GM19193 (cell line): Measurements from ENCODE around the gene CPSF4.
A peak's percentile ranks its signal among the peaks of the same experiment; 100 is the strongest.

Experiments
- POLR2A ChIP-seq: IDR thresholded peaks from 4 replicates; pipeline ENCODE4 v1.6.1; 2011; ENCODE audit not compliant: insufficient read depth, insufficient read length; ENCODE audit errors: extremely low read depth

Gene CPSF4

GRCh38 chr7:99459087-99459486 is 20.3 kb downstream of the CPSF4 start:
- no peak for TF ChIP-seq POLR2A

DNA sequence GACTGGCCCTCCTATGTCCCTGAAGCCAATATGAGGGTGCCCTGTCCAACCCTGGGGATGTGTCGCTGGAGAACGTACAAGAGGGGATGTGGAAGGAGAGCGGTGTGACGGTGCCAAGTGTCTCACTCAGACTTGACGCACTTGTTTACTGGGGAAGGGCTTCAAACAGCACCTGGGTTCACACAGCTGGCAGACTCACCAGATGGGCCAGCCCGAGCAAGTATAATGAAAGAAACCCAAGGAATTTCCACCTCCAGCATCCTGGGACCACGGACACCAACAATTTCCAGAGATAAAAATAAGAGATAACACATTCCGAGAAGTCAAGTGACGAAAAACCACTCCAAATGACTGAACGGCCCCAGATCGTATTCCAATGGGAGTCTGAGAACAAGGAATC is 21.9 kb downstream of the CPSF4 start:
- no peak for TF ChIP-seq POLR2A

DNA sequence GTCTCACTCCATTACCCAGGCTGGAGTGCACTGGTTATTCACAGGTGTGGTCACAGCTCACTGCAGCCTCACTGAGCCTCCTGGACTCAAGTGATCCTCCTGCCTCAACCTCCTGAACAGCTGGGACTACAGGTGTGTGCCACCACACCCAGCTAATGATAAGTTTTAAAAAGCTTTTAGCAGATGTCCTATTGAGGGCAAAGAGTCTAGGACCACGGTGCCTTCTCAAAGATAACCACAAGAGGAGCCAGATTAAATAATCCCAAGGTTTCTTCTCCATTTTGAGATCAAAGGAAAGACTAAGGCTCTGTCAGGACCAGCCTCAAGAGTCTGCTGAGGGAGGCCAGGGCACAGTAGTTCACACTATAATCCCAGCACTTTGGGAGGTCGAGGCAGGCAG is 22.5 kb downstream of the CPSF4 start:
- no peak for TF ChIP-seq POLR2A

- no peak for TF ChIP-seq POLR2A
Measured at GRCh38 chr7:99465421-99465768, 26.7 kb downstream of the CPSF4 start.

DNA sequence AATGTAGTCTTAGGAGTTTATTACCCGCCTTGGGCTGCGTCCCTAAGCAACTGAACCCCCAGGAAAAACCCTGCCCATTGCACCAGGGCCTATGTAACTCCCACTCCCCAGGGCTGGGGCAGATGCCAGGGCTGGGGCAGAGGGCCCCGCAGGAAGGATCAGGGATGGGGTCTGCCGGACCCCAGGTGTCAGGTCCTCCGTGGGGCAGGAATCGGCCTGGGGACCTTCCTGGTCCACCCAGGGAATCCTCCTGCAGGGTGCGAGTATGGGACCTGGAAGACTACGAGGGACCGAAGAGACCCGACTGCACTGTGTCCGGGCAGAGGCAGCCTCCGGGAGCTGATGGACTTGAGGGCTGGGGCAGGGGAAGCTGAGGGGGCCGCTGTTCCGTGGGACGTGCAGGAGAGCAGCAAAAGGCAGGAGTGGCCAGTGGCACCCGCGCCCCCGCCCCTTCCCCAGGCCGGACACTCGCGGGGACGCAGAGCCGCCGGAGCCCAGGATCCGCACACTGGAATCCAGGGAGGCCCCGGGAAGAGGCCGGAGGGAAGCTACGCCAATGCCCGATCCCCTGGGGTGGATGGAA is 29.7 kb downstream of the CPSF4 start:
- TF ChIP-seq POLR2A, result no peak

GRCh38 chr7:99469381-99470065 is 30.8 kb downstream of the CPSF4 start:
- TF ChIP-seq POLR2A, result no peak

DNA sequence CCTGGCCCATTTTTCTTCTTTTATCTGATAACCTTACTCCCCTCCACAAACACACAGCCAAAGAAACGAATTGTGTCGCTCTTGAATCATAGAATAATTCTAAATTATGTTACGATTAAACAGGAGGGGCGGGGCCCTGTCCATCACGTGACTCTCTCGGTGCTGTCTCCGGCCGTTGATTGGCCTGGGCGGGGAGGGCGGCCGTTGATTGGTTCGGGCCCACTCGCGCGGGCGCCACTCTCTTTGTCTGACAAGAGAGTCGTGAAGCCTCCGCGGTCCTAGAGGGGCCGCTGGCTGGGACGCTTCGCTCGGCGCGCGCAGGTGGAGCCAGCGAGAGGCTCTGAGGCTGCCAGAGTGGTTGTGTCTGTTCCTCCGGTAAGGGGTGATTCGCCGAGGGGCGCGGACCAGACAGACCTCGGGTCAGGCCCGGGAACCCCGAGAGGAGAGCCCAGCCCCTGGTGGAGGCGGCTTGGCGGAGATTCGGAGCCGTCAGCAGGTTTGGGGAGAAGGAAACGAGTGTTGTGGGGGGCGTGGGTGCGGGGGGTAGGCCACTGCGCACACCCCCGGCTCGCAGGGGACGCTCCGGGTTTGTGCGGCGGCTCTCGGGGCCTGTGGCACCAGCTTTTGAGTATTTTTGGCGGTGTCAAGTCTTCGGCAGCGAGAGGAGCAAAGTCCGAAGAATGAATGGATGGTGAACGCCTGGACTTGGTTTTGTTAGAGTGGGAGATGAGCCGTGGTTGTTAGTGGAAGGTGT is 34.0 kb downstream of the CPSF4 start, which contains the start of gene ZNF789:
Gene ZNF789, plus strand, starts transcription at position 330 of the 754 bp plus-strand sequence. CDS start 3,567 bp downstream, outside the sequence.
- peak; percentile 87 for TF ChIP-seq POLR2A

GRCh38 chr7:99473315-99473596 is 34.5 kb downstream of the CPSF4 start:
- no peak for TF ChIP-seq POLR2A

DNA sequence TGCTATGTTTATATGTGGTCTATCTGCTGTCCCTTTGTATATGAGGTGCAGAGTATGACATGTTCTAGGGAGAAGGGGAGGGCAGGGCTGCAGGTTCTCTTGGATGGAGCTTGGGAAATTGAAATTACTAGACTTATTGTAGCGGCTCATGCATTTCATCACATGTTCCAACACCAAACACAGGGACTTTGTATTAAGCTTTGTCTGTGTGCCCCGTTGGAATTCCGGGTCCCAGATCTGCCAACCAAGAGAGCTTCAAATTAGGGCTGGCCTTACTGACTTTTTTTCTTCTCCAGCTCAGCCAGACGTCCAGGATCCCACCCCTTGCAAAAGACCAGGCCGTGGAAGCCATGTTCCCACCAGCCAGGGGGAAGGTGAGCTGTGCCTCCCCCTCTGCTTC is 37.4 kb downstream of the CPSF4 start:
- TF ChIP-seq POLR2A, result no peak

DNA sequence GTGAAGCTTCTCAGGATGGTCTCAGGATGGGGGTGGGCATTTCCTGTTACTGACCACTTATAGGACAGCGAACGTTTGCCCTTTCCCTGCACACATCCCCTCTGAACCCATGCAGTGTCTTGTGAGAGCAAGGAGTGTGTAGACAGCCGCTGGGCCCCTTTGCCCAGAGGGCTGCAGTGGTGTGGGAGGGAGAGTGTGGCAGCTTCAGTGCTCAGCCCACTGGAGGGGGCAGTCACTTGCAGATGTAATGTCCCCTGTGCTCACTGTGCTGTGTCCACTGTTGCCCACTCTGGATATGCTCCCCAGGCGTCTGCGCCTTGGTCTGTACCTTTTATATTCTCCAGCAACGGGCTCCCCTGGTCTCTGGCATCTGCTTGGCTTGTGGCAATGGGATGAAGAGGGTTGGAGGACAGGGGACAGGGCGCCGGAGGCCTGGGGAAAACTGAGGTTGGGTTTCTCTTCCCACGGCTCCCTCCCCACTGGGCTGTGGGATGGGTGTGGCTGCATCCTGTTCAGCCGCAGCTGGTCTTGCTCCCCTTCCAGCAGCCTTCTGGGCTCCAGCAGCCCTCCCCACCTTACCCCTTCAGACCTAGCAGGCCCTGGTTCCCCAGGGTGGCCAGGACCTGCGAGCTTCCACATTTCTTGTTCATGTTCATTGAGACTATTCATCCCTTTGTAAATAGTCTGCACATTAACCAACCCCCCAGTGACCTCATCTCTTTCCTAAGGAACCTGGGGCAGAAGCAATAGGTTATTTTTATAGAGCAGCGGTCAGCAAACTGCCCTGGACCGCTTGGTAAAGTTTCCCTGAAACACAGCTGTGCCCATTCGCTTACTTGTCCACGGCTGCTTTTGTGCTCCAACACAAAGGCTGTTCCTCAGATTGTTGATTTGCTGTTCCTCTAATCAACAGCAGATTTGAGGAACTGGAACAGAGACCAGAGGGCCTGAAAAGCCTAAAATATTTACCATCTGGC is 40.0 kb downstream of the CPSF4 start:
- TF ChIP-seq POLR2A, result no peak

DNA sequence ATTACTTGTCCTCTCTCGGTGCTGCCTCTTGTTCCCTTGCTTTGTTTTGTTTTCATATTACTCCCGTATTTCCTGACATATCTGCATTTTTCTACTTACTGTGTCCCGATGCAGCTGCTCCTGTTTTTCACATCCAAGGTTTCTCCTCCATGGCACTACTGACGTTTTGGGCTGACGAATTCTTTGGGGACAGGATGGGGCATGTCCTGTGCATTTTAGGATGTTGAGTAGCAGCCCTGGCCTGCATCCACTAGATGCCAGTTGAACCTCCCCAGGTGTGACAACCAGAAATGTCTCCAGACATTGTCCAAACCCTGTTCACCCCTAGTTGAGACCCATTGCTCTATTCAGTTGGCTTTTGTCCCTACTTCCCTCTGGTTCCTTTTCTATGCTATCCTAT is 46.4 kb downstream of the CPSF4 start:
- no peak for TF ChIP-seq POLR2A

DNA sequence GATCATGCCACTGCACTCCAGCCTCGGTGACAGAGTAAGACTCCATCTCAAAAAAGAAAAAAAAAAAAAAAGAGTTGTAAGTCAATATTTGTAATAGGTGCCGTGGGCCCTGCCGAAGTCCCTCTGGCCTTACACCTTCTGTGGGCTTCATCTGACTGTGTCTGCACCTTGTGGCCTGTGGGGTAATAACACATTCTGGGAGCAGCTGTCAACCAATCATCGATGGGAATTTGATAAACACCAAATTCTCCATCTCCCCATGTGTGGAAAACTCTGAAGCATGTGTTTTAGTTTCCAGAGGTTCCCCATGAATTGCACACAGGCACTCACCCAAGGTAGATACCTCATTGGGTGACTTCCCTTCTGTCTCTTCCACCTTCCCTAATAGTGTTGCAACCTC is 50.5 kb downstream of the CPSF4 start:
- TF ChIP-seq POLR2A, result no peak

DNA sequence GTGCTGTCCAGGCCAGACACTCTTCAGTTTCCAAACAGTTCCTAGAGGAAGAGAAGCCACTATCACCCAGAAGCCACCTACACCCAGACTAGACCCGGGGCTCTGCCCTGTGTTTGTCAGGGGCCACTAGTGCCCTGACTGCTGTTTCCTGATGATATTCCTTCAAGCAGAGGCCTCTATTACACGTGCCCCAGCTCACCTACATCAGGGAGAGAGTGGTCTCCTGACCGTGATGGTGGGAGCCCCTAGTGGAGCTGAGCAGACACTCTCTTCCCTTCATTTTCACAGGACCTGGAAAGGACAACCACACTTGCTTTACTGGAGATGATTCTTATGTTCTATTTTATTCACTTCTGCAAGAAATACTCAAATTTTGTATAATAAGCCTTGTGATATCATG is 52.1 kb downstream of the CPSF4 start:
- no peak for TF ChIP-seq POLR2A

DNA sequence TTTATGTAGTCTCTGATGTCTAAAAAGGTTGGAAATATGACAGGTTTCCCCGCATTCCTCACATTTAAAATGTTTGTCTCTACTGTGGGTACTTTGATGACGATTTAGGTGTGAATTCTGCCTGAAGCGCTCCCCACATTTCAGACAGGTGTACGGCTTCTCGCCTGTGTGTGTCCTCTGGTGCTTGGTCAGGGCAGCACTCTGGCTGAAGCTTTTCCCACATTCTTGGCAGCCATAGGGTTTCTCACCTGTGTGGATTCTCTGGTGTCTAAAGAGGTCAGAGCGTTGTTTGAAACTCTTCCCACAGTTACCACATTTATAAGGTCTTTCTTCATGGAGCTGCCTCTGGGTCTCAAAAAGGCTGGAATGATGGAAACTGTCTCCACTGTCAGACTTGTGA is 55.1 kb downstream of the CPSF4 start:
- TF ChIP-seq POLR2A, result no peak
